ENCODE measurements around the gene RGS3.
"Not testable (repeated sequence)": the region's sequence is repeated elsewhere in the genome, so short reads cannot be mapped to it uniquely, and the experiment has no call there.

The RGS3 gene

DNA sequence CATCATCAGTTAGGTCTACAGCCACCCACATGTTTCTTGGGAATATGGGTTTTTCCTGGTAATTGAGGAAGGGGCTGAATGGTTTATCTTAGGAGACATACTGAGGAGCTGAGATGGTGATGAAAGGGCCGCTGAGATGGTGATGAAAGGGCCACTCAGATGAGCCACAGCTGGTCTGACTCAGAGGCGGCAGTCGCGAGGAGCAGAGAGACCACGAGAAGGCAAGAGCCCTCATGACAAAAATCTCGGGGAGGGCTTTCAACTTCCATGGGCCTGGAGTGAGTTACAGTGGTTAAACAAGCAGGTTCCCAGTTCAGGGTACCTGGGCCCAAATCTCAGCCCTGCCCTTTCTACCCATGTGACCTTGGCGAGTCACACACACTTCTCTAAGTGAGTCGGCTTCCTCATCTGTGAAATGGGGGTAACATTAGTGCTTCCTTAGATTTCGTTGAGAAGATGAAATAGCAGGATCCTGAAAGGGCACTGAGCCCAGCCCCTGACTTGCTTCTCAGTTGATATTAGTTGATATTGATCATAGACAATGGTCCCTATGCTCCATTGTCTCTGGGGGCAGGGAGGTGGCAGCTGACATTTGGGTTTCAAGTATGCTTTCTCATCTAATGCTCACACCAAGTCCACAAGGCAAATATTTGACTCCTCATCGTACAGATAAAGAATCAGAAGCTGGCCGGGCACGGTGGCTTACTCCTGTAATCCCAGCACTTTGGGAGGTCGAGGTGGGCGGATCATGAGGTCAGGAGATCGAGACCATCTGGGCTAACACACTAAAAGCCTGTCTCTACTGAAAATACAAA is 169.5 kb downstream of the RGS3 start:
- no peak for DNase-seq (ENCODE audit: low read depth in 2 of 3, low spot score in 2 of 3)

DNA sequence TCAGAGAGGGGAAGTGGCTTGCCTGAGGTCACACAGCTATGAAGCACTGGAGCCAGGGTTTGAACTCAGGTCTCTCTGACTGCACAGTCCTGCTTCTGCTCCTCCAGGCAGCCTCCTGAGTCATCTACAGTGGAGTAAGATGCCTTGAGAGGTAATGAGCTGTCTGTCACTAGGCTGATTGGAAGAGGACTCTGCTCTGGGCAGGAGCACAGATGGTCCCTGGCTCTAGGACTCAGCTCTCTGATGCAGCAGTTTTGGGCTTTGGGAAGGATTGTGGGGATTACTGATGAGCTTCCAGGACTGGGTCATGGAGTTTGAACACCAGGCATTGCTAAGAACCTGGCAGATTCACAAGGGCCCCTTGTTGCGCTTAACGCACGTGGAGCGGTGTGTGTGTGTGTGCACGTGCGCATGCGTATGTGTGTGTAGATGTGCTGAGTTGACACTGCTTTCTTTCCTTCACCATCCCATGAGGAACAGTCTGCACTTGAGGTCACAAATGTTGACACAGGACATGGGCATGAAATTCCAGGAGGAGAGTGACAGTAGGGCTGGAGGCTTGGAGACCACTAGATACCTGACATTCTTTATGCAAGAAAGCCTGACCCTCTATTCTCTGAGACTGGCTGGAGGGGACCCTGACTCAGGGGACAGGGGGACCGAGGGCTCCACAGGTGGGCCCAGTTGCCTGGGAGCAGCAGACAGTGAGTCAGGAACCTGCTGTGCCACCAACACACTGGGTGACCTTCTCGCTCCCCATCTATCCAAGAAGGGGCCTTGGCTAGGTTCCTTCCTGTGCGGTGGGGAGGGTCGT is 170.5 kb downstream of the RGS3 start:
- DNase-seq (ENCODE audit: low read depth in 2 of 3, low spot score in 2 of 3), result no peak

DNA sequence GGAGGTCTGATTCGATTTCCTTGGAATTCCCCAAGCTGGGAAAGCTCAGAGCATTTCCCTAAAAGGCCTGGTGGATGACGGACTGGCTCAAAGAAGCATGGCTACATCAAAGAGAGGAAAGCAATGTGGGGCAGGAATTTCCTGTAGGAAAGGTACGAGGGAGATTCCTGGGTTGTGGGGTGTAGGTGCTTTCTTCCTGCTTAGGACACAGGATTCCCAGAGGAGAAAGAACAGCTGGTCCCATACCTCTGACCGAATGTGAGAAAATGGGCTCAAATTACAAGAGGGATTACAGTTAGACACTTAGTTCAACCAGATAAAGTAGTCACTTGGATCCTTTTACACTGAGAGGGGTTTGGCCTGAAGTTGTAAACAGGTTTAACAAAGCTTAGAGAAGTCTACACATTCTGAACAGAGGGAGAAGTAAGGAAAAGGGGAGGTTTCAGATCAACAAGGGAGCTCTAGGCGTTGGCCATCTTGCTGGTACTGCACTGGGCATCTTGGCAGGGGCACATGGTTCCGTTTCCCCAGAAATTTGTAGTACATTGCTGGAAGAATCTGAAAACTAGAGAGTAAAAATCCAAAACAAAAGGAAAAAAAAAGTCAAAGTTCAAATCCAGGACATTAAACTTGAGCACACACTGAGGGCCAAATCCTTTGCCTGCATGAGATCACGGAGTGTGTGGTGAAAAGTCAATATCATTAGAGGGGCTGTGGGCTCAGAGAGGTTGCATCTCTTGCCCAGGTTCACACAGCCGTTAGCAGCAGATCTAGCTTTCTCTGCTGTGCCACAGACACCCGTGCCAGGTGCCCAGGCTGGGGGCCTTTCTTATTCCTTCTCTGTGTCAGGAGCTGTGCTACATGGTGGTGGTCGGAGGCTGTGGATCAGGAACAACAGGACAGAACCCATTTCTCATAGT is 171.3 kb downstream of the RGS3 start:
- no peak for DNase-seq (ENCODE audit: low read depth in 2 of 3, low spot score in 2 of 3)

GRCh38 chr9:113635586-113635985 is 172.1 kb downstream of the RGS3 start:
- no peak for DNase-seq (ENCODE audit: low read depth in 2 of 3, low spot score in 2 of 3)

GRCh38 chr9:113636165-113636564 is 172.6 kb downstream of the RGS3 start:
- no peak for DNase-seq (ENCODE audit: low read depth in 2 of 3, low spot score in 2 of 3)

DNA sequence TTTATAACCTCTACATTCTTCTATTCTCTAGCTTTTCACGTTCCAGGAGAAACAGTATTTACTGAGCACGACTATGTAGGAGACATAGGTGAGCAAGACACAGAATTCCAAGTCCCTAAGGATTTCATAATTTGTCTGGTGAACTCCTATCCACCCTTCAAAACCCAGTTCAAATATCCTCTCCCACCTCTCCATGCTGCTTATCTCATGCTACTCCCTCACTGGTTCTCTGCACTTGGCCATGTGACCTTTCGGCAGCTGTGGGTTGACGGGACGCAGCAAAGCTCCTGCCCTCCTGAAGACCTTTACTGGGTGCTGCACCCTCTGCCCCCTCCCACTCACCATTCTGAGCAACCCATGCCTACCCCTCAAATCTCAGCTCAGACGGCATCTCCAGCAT is 173.2 kb downstream of the RGS3 start:
- DNase-seq (ENCODE audit: low read depth in 2 of 3, low spot score in 2 of 3), result no peak

- no peak for DNase-seq (ENCODE audit: low read depth in 2 of 3, low spot score in 2 of 3)
These were observed 175.0 kb downstream of the RGS3 start for GRCh38 chr9:113638490-113638889.

DNA sequence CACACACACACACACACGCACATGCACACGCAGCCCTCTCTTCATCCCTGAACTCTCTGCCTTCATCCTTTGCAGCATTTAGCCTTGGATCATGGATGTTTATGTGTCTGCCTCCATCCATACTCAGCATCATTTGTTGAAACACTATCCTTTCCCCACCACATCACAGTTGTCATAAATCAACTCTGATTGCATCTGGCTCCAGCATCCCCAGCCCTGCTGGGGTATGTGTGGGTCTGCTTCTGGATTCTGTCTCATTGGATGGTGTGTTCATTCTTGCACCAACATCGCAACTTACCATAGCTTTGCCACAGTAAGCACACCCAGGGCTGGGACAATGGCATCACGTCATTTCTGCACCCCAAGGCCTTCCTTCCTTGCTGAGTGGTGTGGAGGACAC is 175.4 kb downstream of the RGS3 start:
- DNase-seq (ENCODE audit: low read depth in 2 of 3, low spot score in 2 of 3), result no peak

DNA sequence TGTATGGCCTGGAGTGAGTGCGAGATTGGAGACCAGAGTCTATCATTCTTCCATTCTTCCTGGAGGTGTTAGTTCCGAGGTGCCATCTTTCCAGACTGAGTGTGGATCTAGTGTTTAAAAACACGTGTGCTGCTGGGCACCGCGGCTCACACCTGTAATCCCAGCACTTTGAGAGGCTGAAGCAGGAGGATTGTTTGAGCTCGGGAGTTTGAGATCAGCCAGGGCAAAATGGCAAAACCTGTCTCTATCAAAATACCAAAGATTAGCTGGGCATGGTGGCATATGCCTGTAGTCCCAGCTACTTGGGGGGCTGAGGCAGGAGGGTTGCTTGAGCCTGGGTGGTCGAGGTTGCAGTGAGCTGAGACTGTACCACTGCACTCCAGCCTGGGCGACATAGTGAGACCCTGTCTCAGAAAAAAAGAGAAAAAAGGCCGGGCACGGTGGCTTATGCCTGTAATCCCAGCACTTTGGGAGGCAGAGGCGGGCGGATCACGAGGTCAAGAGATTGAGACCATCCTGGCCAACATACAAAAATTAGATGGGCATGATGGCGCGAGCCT is 176.0 kb downstream of the RGS3 start:
- not testable (repeated sequence) for DNase-seq (ENCODE audit: low read depth in 2 of 3, low spot score in 2 of 3)

DNA sequence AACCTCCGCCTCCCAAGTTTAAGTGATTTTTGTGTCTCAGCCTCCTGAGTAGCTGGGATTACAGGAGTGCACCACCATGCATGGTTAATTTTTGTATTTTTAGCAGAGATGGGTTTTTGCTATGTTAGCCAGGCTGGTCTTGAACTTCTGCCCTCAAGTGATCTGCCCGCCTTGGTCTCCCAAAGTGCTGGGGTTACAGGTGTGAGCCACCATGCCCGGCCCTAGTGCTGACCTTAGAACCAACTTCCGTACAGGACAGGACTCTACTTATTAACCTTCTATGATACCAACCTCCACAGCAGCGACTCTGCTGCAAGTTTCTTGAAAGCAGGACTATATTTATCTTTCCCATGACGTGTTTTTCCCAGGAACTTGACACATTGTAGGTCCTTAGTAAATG is 176.9 kb downstream of the RGS3 start:
- DNase-seq (ENCODE audit: low read depth in 2 of 3, low spot score in 2 of 3), result no peak

- no peak for DNase-seq (ENCODE audit: low read depth in 2 of 3, low spot score in 2 of 3)
These were observed 177.8 kb downstream of the RGS3 start for GRCh38 chr9:113641100-113641885.

GRCh38 chr9:113644321-113644720 is 180.8 kb downstream of the RGS3 start:
- no peak for DNase-seq (ENCODE audit: low read depth in 2 of 3, low spot score in 2 of 3)

DNA sequence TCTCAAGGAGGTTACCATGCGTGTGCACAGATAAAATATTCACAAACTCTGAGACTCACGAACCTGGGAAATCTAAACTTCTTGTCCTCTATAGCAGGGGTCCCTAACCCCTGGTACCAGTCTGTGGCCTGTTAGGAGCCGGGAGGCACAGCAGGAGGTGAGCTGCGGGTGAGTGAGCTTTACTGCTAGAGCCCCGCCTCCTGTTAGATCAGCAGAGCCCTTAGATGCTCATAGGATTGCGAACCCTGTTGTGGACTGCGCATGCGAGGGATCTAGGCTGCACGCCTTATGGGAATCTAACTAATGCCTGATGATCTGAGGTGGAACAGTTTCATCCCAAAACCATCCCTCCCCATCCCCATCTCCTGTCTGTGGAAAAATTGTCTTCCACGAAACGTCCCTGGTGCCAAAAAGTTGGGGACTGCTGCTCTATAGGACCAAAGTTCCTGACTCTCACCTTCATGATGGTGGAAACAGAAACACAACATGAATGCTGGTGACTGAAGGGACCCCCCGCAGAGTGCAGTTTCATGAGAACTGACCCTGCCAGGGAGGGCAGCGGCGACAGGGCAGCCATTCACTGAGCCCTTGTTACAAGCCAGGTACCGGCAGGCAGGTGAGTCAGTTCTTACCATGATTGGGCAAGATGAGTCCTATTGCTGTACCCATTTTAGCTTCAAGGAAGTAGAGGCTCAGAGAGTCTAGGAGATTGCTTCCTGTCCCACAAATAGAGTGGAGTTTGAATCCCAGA is 181.9 kb downstream of the RGS3 start:
- DNase-seq (ENCODE audit: low read depth in 2 of 3, low spot score in 2 of 3), result no peak

DNA sequence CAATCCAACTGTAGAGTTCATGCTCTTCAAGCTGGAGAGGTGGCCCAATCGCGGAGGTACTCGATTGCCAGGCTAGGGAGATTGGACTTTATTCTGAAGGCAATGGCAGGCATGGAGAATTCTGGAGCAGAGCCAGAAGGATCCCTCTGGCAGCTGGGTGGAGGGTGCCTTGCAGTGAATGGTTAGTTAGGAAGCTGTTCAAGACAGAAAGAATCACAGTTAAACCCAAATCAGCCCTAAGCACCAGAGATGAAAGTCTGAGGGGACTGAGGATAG is 182.4 kb downstream of the RGS3 start:
- no peak for DNase-seq (ENCODE audit: low read depth in 2 of 3, low spot score in 2 of 3)

DNA sequence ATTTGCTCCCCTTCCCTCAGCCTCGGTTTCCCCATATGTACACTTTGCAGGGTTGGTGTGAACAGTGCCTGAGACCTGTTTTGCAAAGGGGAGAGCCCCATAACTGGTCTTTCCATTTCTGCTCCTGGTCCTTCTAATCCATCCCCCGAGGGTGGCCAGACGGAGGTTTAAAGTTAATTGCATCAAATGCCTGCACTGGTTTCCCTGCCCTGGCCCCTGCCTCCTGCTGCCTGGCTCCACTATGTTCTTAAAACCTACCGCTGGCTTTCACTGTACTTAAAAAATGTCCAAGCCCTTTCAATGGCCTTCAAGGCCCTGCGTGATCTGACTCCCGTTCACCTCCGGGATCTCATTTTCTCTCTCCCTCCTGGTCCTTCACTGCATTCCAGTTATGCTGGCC is 183.0 kb downstream of the RGS3 start:
- DNase-seq (ENCODE audit: low read depth in 2 of 3, low spot score in 2 of 3), result no peak
